H1 (cell line): ENCODE measurements around the gene TRPC1. TPM values are rescaled to one million over a fixed set of nuclear protein-coding genes. Genes with fewer than 3 reads are reported as not detected.

Experiments used
- CTCF ChIA-PET: fragments of 300-600 bp; sonication (Branson Sonifier 250); formaldehyde crosslinking; loops from one replicate; lab custom pipeline; 2021; ENCODE audit not compliant: partially characterized antibody; lab: Charles Lee
- POLR2A ChIA-PET: fragments of 300-600 bp; sonication (Branson Sonifier 250); formaldehyde crosslinking; loops from one replicate; lab custom pipeline; 2021; ENCODE audit warnings: inconsistent platforms; ENCODE audit not compliant: partially characterized antibody; lab: Charles Lee
- DNase-seq, 2 experiments: peaks; one replicate each; pipeline versions ENCODE4 v3.0.0 to v3.0.0-alpha.2; 2010 to 2022; ENCODE audit warnings: low spot score in 2 of 2, low read depth in 1 of 2, mixed read lengths in 1 of 2
- FAIRE-seq: peaks from 2 replicates; lab custom pipeline; 2011; peaks lifted over from hg19 to GRCh38; lab: Jason Lieb, UNC
- H2AFZ ChIP-seq: 2 replicates; pipeline ENCODE4 v1.8.1; 2012; ENCODE audit warnings: low read length, inconsistent platforms
- H2AK5ac ChIP-seq: 2 replicates; pipeline ENCODE4 v1.6.1; 2013; ENCODE audit warnings: low read depth, low read length
- H2BK120ac ChIP-seq: replicated peaks from 2 replicates; pipeline ENCODE3; 2013; ENCODE audit warnings: low read depth, low read length, inconsistent platforms
- H2BK12ac ChIP-seq: 2 replicates; pipeline ENCODE4 v1.6.1; 2013; ENCODE audit warnings: low read depth, low read length
- H2BK15ac ChIP-seq: 2 replicates; pipeline ENCODE4 v1.6.1; 2013; ENCODE audit warnings: low read length
- H2BK20ac ChIP-seq: 2 replicates; pipeline ENCODE4 v1.6.1; 2013; ENCODE audit warnings: low read length
- H2BK5ac ChIP-seq: 2 replicates; pipeline ENCODE4 v1.6.1; 2013; ENCODE audit warnings: low read depth, low read length
- H3K14ac ChIP-seq: 2 replicates; pipeline ENCODE4 v1.6.1; 2013; ENCODE audit warnings: inconsistent platforms; ENCODE audit not compliant: insufficient read length
- H3K18ac ChIP-seq: 2 replicates; pipeline ENCODE4 v1.6.1; 2013; ENCODE audit warnings: low read length; ENCODE audit errors: extremely low read depth
- H3K23ac ChIP-seq: 2 replicates; pipeline ENCODE4 v1.6.1; 2013; ENCODE audit warnings: inconsistent platforms; ENCODE audit not compliant: insufficient read length
- H3K23me2 ChIP-seq: 2 replicates; pipeline ENCODE4 v1.6.1; 2013; ENCODE audit warnings: low read depth, low read length
- H3K27ac ChIP-seq: 2 replicates; pipeline ENCODE4 v1.6.1; 2011; ENCODE audit warnings: low read depth, low read length, inconsistent platforms
- H3K27me3 ChIP-seq, 4 experiments: replicated peaks in 1 of 4; 1 replicate in 1 of 4; 2 replicates in 3 of 4; pipeline versions ENCODE4 v1.6.1 to v1.8.1; 2011 to 2013; ENCODE audit warnings: low read length in 3 of 4, mild to moderate bottlenecking in 3 of 4, inconsistent platforms in 2 of 4, mixed read lengths in 2 of 4, moderate library complexity in 1 of 4; ENCODE audit not compliant: control insufficient read depth in 3 of 4, insufficient read depth in 3 of 4; ENCODE audit errors: extremely low read depth in 1 of 4
- H3K36me3 ChIP-seq, 4 experiments: 2 replicates each; pipeline versions ENCODE4 v1.6.1 to v1.8.1; 2011 to 2013; ENCODE audit warnings: mild to moderate bottlenecking in 4 of 4, low read length in 3 of 4, moderate library complexity in 2 of 4, control low read depth in 1 of 4, inconsistent platforms in 1 of 4; ENCODE audit not compliant: insufficient read depth in 4 of 4, control insufficient read depth in 2 of 4
- H3K4ac ChIP-seq: replicated peaks from 2 replicates; pipeline ENCODE3; 2013; ENCODE audit warnings: low read length, low read depth, mixed read lengths, inconsistent platforms; ENCODE audit not compliant: insufficient read length
- H3K4me1 ChIP-seq, 4 experiments: replicated peaks in 1 of 4; 1 replicate in 1 of 4; 2 replicates in 3 of 4; pipeline versions ENCODE4 v1.6.1 to v1.8.1; 2011 to 2013; ENCODE audit warnings: low read length in 3 of 4, inconsistent platforms in 2 of 4, mixed read lengths in 1 of 4; ENCODE audit not compliant: insufficient read depth in 4 of 4, control insufficient read depth in 3 of 4
- H3K4me2 ChIP-seq, 2 experiments: 2 replicates each; pipeline versions ENCODE4 v1.6.1 to v1.8.1; 2011 to 2013; ENCODE audit warnings: low read depth in 2 of 2, low read length in 2 of 2, control low read depth in 1 of 2, inconsistent platforms in 1 of 2, mild to moderate bottlenecking in 1 of 2; ENCODE audit not compliant: insufficient read depth in 1 of 2
- H3K4me3 ChIP-seq, 4 experiments: fragments of 200-600, 300-600 bp in 1 of 4; sonication (generic), shearing (Covaris generic), sonication (Bioruptor Twin) in 1 of 4; 2 replicates each; pipeline versions ENCODE4 v1.5.1 to v1.8.1; 2011 to 2016; ENCODE audit warnings: low read length in 4 of 4, low read depth in 3 of 4, control low read depth in 2 of 4, inconsistent platforms in 2 of 4, mild to moderate bottlenecking in 2 of 4, mixed read lengths in 1 of 4, moderate library complexity in 1 of 4; ENCODE audit not compliant: insufficient read depth in 2 of 4; ENCODE audit errors: extremely low read depth in 1 of 4
- H3K56ac ChIP-seq: replicated peaks from 2 replicates; pipeline ENCODE3; 2013; ENCODE audit warnings: low read depth, mild to moderate bottlenecking, mixed read lengths, low read length, inconsistent platforms; ENCODE audit not compliant: insufficient read length
- H3K79me1 ChIP-seq: 2 replicates; pipeline ENCODE4 v1.6.1; 2013; ENCODE audit warnings: low read depth, low read length, control low read depth
- H3K79me2 ChIP-seq, 2 experiments: 2 replicates each; pipeline versions ENCODE4 v1.6.1 to v1.8.1; 2012 to 2013; ENCODE audit warnings: low read length in 2 of 2, mild to moderate bottlenecking in 2 of 2, inconsistent platforms in 1 of 2; ENCODE audit not compliant: insufficient read depth in 2 of 2, control insufficient read depth in 1 of 2
- H3K9ac ChIP-seq, 4 experiments: replicated peaks in 1 of 4; 1 replicate in 1 of 4; 2 replicates in 3 of 4; pipeline versions ENCODE4 v1.6.1 to v1.8.1; 2011 to 2013; ENCODE audit warnings: low read depth in 3 of 4, low read length in 3 of 4, control low read depth in 2 of 4, mild to moderate bottlenecking in 2 of 4, moderate library complexity in 2 of 4, inconsistent platforms in 1 of 4; ENCODE audit errors: extremely low read depth in 1 of 4
- H3K9me3 ChIP-seq, 2 experiments: 2 replicates each; pipeline versions ENCODE4 v1.6.1 to v1.8.1; 2012 to 2013; ENCODE audit warnings: mild to moderate bottlenecking in 2 of 2, moderate library complexity in 2 of 2, control low read depth in 1 of 2, inconsistent platforms in 1 of 2, low read depth in 1 of 2, low read length in 1 of 2, mixed read lengths in 1 of 2; ENCODE audit not compliant: insufficient read depth in 2 of 2
- H4K20me1 ChIP-seq, 2 experiments: replicated peaks in 1 of 2; 2 replicates each; pipeline versions ENCODE3 to v1.8.1; 2011 to 2013; ENCODE audit warnings: inconsistent platforms in 2 of 2, low read length in 2 of 2, mild to moderate bottlenecking in 1 of 2; ENCODE audit not compliant: insufficient read depth in 2 of 2, control insufficient read depth in 1 of 2
- H4K5ac ChIP-seq: 2 replicates; pipeline ENCODE4 v1.6.1; 2013; ENCODE audit warnings: low read length, low read depth, mixed read lengths, inconsistent platforms; ENCODE audit not compliant: insufficient read length
- H4K8ac ChIP-seq: 2 replicates; pipeline ENCODE4 v1.8.0; 2013; ENCODE audit warnings: mild to moderate bottlenecking, moderate library complexity, low read length, inconsistent platforms; ENCODE audit not compliant: insufficient read depth; ENCODE audit errors: extremely low read depth
- H4K91ac ChIP-seq: replicated peaks from 2 replicates; pipeline ENCODE3; 2013; ENCODE audit warnings: low read length, mixed read lengths, inconsistent platforms; ENCODE audit not compliant: insufficient read length
- CBX5 ChIP-seq: fragments of 300-800, 300-1000 bp; sonication (generic); IDR thresholded peaks from 2 replicates; pipeline ENCODE4 v1.7.1; 2016; ENCODE audit warnings: antibody characterized with exemption, low read length, low read depth
- CEBPB ChIP-seq: IDR thresholded peaks from 2 replicates; pipeline ENCODE4 v1.6.1; 2012; ENCODE audit warnings: low read depth, low read length
- CHD1 ChIP-seq: IDR thresholded peaks from 2 replicates; pipeline ENCODE4 v1.6.1; 2012; ENCODE audit warnings: low read depth, low read length, improper control_type of control experiment
- EGR1 ChIP-seq: IDR thresholded peaks from 2 replicates; pipeline ENCODE4 v1.6.1; 2011; ENCODE audit warnings: low read depth, low read length, borderline replicate concordance
- EZH2 ChIP-seq: fragments of 200-600 bp; sonication (generic); IDR thresholded peaks from 2 replicates; pipeline ENCODE4 v1.7.1; 2012; ENCODE audit warnings: low read depth, mild to moderate bottlenecking, moderate library complexity, low read length, inconsistent platforms; ENCODE audit not compliant: severe bottlenecking
- JUN ChIP-seq: IDR thresholded peaks from 2 replicates; pipeline ENCODE4 v1.6.1; 2011; ENCODE audit warnings: low read depth, mild to moderate bottlenecking, improper control_type of control experiment, low read length
- PHF8 ChIP-seq: fragments of 200-600 bp; sonication (generic); conservative IDR thresholded peaks from 2 replicates; pipeline ENCODE4 v1.7.1; 2012; ENCODE audit warnings: low read depth, mild to moderate bottlenecking, inconsistent platforms, low read length, moderate library complexity
- POLR2A ChIP-seq, 2 experiments: IDR thresholded peaks; 1 replicate in 1 of 2; 2 replicates in 1 of 2; pipeline ENCODE4 v1.6.1; 2011; ENCODE audit warnings: low read depth in 2 of 2, low read length in 2 of 2, mild to moderate bottlenecking in 2 of 2; ENCODE audit errors: control extremely low read depth in 1 of 2
- POLR2AphosphoS5 ChIP-seq: IDR thresholded peaks from 2 replicates; pipeline ENCODE4 v1.6.1; 2011; ENCODE audit warnings: low read depth, low read length
- POU5F1 ChIP-seq: IDR thresholded peaks from 2 replicates; pipeline ENCODE4 v1.6.1; 2011; ENCODE audit warnings: low read depth, mild to moderate bottlenecking, low read length, moderate library complexity
- RNF2 ChIP-seq: fragments of 200-900, 300-1000 bp; sonication (generic); IDR thresholded peaks from 2 replicates; pipeline ENCODE4 v1.7.1; 2016; ENCODE audit warnings: borderline replicate concordance, low read depth, mild to moderate bottlenecking, antibody characterized with exemption, low read length; ENCODE audit not compliant: poor library complexity, severe bottlenecking; ENCODE audit errors: missing control alignments
- SP2 ChIP-seq: IDR thresholded peaks from 2 replicates; pipeline ENCODE4 v1.6.1; 2012; ENCODE audit warnings: mild to moderate bottlenecking, low read length, inconsistent platforms
- SUZ12 ChIP-seq: fragments of 200-600 bp; sonication (generic); IDR thresholded peaks from 2 replicates; pipeline ENCODE4 v1.6.1; 2012; ENCODE audit warnings: mild to moderate bottlenecking, inconsistent platforms, low read length, moderate library complexity, mixed read lengths
- TAF1 ChIP-seq: IDR thresholded peaks from 2 replicates; pipeline ENCODE4 v1.6.1; 2011; ENCODE audit warnings: mild to moderate bottlenecking, low read depth, low read length
- TCF12 ChIP-seq: IDR thresholded peaks from 2 replicates; pipeline ENCODE4 v1.6.1; 2011; ENCODE audit warnings: low read depth, mild to moderate bottlenecking, low read length
- TEAD4 ChIP-seq: IDR thresholded peaks from 2 replicates; pipeline ENCODE4 v1.6.1; 2012; ENCODE audit warnings: low read depth, low read length, inconsistent platforms, mixed read lengths
- WGBS, 2 experiments: shearing (Covaris generic) in 1 of 2; methylation state at CpG; one replicate each; pipeline versions ENCODE4 v1.1.6 to v1.1.7; 2013 to 2015; ENCODE audit warnings: low lambda C conversion rate in 2 of 2, mixed read lengths in 2 of 2, inconsistent platforms in 1 of 2, low coverage in 1 of 2, missing lambda C conversion rate in 1 of 2; ENCODE audit not compliant: insufficient replicate concordance in 2 of 2, insufficient coverage in 1 of 2, insufficient read length in 1 of 2; ENCODE audit errors: extremely low coverage in 1 of 2, missing lambda C conversion rate in 1 of 2; 5-methylcytosine and 5-hydroxymethylcytosine counted together
- polyA plus RNA-seq, 7 experiments: library from polyadenylated mRNA; depleted of rRNA in 3 of 7; stranded (reverse) in 5 of 7; unstranded in 2 of 7; fragments of >200 nt in 5 of 7; fragments of 200-250 nt in 2 of 7; gene quantifications; 1 replicate in 5 of 7; 2 replicates in 1 of 7; 4 replicates in 1 of 7; pipeline versions ENCODE4 v1.2.1 to v1.2.3, GENCODE V29; 2011 to 2013; ENCODE audit warnings: missing spikeins in 2 of 7, mixed read lengths in 2 of 7
- total RNA-seq: library from RNA; stranded (reverse); fragmentation: NEBNext Ultra II Directional; extraction: Animal tissue kit (Norgen Biotek cat#: 25700); gene quantifications from 2 replicates; pipeline ENCODE4 v1.2.1, GENCODE V29; 2021

Gene TRPC1
- total and polyA plus RNA-seq, 2 of the 8 experiments (the other 6 are each of a cell fraction or from before 2014, with no cell fraction given), result 22.6 to 23.1 TPM

DNA sequence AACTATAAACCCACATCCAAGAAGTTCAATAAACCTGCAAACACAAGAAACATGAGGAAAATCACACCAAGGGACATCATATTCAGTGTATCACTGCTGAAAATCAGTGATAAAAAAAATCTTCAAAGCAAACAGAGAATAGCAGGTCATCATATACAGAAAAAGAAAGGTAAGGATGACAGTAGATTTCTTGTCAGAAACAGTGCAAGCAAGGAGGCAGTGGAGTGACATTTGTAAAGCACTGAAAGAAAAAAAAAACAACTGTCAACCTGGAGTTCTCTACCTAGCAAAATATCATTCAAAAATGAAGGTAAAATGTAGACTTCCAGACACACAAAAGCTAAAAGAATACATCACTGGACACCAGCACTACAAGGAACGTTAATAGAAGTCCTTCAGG, 71.5 kb downstream of the TRPC1 start:
- H2AK5ac ChIP-seq, result no peak overlapping the region
- H3K9me3 ChIP-seq, result no peaks in the 10 kb centered on the region
- H3K56ac ChIP-seq, result no peak overlapping the region
- ChIA-PET CTCF (interaction anchor here (1.3 kb wide), 1 partner anchor 93 kb away, joined by 3 read pairs; no protein-coding TSS in a partner anchor), POLR2A (no interaction called here)
- H3K4ac ChIP-seq, result no peak overlapping the region
- no peak for DNase-seq
- H3K23me2 ChIP-seq, result no peaks in the 10 kb centered on the region
- no peaks in the 10 kb centered on the region for H4K20me1 ChIP-seq
- H3K4me2 ChIP-seq, result no peak overlapping the region
- H3K14ac ChIP-seq, result no peak overlapping the region
- H3K23ac ChIP-seq, result no peak overlapping the region
- FAIRE-seq, result no peak
- H2BK20ac ChIP-seq, result no peak overlapping the region
- H4K8ac ChIP-seq, result no peak overlapping the region
- no peaks in the 10 kb centered on the region for H3K36me3 ChIP-seq
- no peaks in the 10 kb centered on the region for H3K27me3 ChIP-seq
- no peak overlapping the region for H4K91ac ChIP-seq
- no peak overlapping the region for H3K9ac ChIP-seq
- H3K79me1 ChIP-seq, result no peaks in the 10 kb centered on the region
- H2BK15ac ChIP-seq, result no peak overlapping the region
- H3K4me1 ChIP-seq, result peaks cover 0 to 3% (median 0%) of the 10 kb centered on the region in 4 experiments; a peak in 2 of 7 replicates
- H3K27ac ChIP-seq, result no peak overlapping the region
- no peak overlapping the region for H2AFZ ChIP-seq
- H3K4me3 ChIP-seq, result no peak overlapping the region
- 91% methylated on average over 1 of the region's 1 CpG; no CpG with 5 or more reads in 1 of the 2 experiments for WGBS, 2 experiments
- H3K18ac ChIP-seq, result no peak overlapping the region
- no peak overlapping the region for H4K5ac ChIP-seq
- no peaks in the 10 kb centered on the region for H3K79me2 ChIP-seq
- no peak overlapping the region for H2BK5ac ChIP-seq
- H2BK12ac ChIP-seq, result no peak overlapping the region
- no peak overlapping the region for H2BK120ac ChIP-seq
- no peak for TF ChIP-seq CBX5
- TF ChIP-seq EZH2, result no peak
- no peak for TF ChIP-seq TCF12
- TF ChIP-seq RNF2, result no peak
- TF ChIP-seq POU5F1, result no peak
- no peak for TF ChIP-seq POLR2AphosphoS5
- TF ChIP-seq POLR2A (IDR thresholded peaks at IDR 0.05; ENCODE audit: control extremely low read depth in 1 of 2, low read depth in 2 of 2, low read length in 2 of 2), result no peak
- TF ChIP-seq CHD1, result no peak
- no peak for TF ChIP-seq PHF8
- TF ChIP-seq SP2, result no peak
- TF ChIP-seq SUZ12, result no peak
- no peak for TF ChIP-seq EGR1
- no peak for TF ChIP-seq TAF1
- no peak for TF ChIP-seq CEBPB
- no peak for TF ChIP-seq JUN
- no peak for TF ChIP-seq TEAD4
